K562 (cell line): ENCODE measurements around the gene BRD7. TPM values are rescaled to one million over a fixed set of nuclear protein-coding genes. Genes with fewer than 3 reads are reported as not detected.

Experiments used
- ATAC-seq: fragments of 200-7000 bp; cut with Tn5 transposase; 3 replicates; pipeline ENCODE4 v1.9.1; 2020; ENCODE audit warnings: moderate library complexity
- BruUV-seq: library from RNA; stranded (reverse); fragments of 400-500 nt; replicated peaks from 2 replicates; lab custom pipeline; 2021; lab: Mats Ljungman, UMichigan
- CTCF ChIA-PET: fragments of 300-600 bp; formaldehyde crosslinking; extraction: SDS; loops from one replicate; lab custom pipeline; 2021; ENCODE audit warnings: low intra/inter-chr PET ratio; lab: Yijun Ruan, JAX
- POLR2A ChIA-PET: fragments of 300-600, 350-650 bp; sonication (Branson Sonifier 250); formaldehyde crosslinking; extraction: SDS; loops from one replicate; lab custom pipeline; 2021; ENCODE audit warnings: antibody characterized with exemption, inconsistent platforms; lab: Yijun Ruan, JAX
- DNase-seq, 4 experiments: peaks; one replicate each; pipeline versions ENCODE4 v3.0.0 to v3.0.0-alpha.2; 2011 to 2018; ENCODE audit warnings: low spot score in 3 of 4, mixed read lengths in 3 of 4; ENCODE audit errors: extremely low read depth in 1 of 4
- FAIRE-seq: peaks from 2 replicates; lab custom pipeline; 2011; peaks lifted over from hg19 to GRCh38; lab: Jason Lieb, UNC
- H2AFZ ChIP-seq: 2 replicates; pipeline ENCODE4 v1.6.0; 2011; ENCODE audit warnings: low read depth, low read length, control low read depth, inconsistent platforms
- H3K27ac ChIP-seq: fragments of 200-600 bp; 3 replicates; pipeline ENCODE4 v1.8.0; 2011; ENCODE audit warnings: low read depth, mild to moderate bottlenecking, control low read depth, inconsistent platforms, low read length, moderate library complexity, mixed read lengths; ENCODE audit errors: extremely low read depth
- H3K27me3 ChIP-seq, 2 experiments: fragments of 300-600 bp in 1 of 2; 2 replicates in 1 of 2; 3 replicates in 1 of 2; pipeline versions ENCODE4 v1.6.0 to v1.8.0; 2011; ENCODE audit warnings: inconsistent platforms in 2 of 2, low read length in 2 of 2, mild to moderate bottlenecking in 1 of 2, mixed read lengths in 1 of 2, moderate library complexity in 1 of 2; ENCODE audit not compliant: control insufficient read depth in 2 of 2, insufficient read depth in 2 of 2
- H3K36me3 ChIP-seq: fragments of 300-600 bp; 3 replicates; pipeline ENCODE4 v1.8.0; 2011; ENCODE audit warnings: mild to moderate bottlenecking, low read length, inconsistent platforms; ENCODE audit not compliant: control insufficient read depth, insufficient read depth
- H3K4me1 ChIP-seq, 2 experiments: fragments of 200-600 bp in 1 of 2; replicated peaks in 1 of 2; 2 replicates in 1 of 2; 3 replicates in 1 of 2; pipeline versions ENCODE4 v1.5.1 to v1.8.0; 2011; ENCODE audit warnings: inconsistent platforms in 2 of 2, low read length in 2 of 2, mild to moderate bottlenecking in 1 of 2, mixed read lengths in 1 of 2, moderate library complexity in 1 of 2; ENCODE audit not compliant: control insufficient read depth in 2 of 2, insufficient read depth in 2 of 2
- H3K4me2 ChIP-seq: 2 replicates; pipeline ENCODE4 v1.6.1; 2011; ENCODE audit warnings: low read length, control low read depth, inconsistent platforms, mixed read lengths; ENCODE audit not compliant: insufficient read depth
- H3K4me3 ChIP-seq: fragments of 200-600 bp; sonication (generic), shearing (Covaris generic); 2 replicates; pipeline ENCODE4 v1.5.1; 2016; ENCODE audit warnings: control low read depth, inconsistent platforms
- H3K79me2 ChIP-seq: fragments of 200-600 bp; 3 replicates; pipeline ENCODE4 v1.8.0; 2011; ENCODE audit warnings: low read length, inconsistent platforms; ENCODE audit not compliant: control insufficient read depth, insufficient read depth
- H3K9ac ChIP-seq, 2 experiments: 2 replicates each; pipeline versions ENCODE4 v1.6.0 to v1.6.1; 2011; ENCODE audit warnings: low read depth in 2 of 2, low read length in 2 of 2, control low read depth in 1 of 2, inconsistent platforms in 1 of 2, mild to moderate bottlenecking in 1 of 2, mixed read lengths in 1 of 2; ENCODE audit not compliant: insufficient read depth in 1 of 2
- H3K9me1 ChIP-seq: one replicate; pipeline ENCODE4 v1.6.0; 2011; ENCODE audit warnings: inconsistent platforms, mild to moderate bottlenecking, low read length, moderate library complexity; ENCODE audit not compliant: control insufficient read depth, insufficient read depth
- H3K9me3 ChIP-seq: replicated peaks from 2 replicates; pipeline ENCODE4 v1.5.1; 2011; ENCODE audit warnings: low read depth, low read length, inconsistent platforms; ENCODE audit not compliant: control insufficient read depth, insufficient read depth
- H4K20me1 ChIP-seq: replicated peaks from 2 replicates; pipeline ENCODE4 v1.6.1; 2011; ENCODE audit warnings: low read length, inconsistent platforms, mixed read lengths; ENCODE audit not compliant: control insufficient read depth, insufficient read depth
- GATAD2A ChIP-seq: fragments of 450-650 bp; IDR thresholded peaks from 2 replicates; pipeline ENCODE4 v1.6.1; 2017
- MEIS2 ChIP-seq: fragments of 450-650 bp; IDR thresholded peaks from 2 replicates; pipeline ENCODE4 v1.6.1; 2014; ENCODE audit warnings: mild to moderate bottlenecking; ENCODE audit not compliant: partially characterized antibody
- MTA3 ChIP-seq: fragments of 450-650 bp; formaldehyde crosslinking; IDR thresholded peaks from 2 replicates; pipeline ENCODE4 v1.6.1; 2017; ENCODE audit warnings: mild to moderate bottlenecking, borderline replicate concordance
- NR2C2 ChIP-seq, 2 experiments: fragments of 200-800 bp in 1 of 2; sonication (Bioruptor generic) in 1 of 2; sonication (generic) in 1 of 2; formaldehyde crosslinking in 1 of 2; IDR thresholded peaks; 2 replicates each; pipeline versions ENCODE4 v1.6.1 to v1.8.0; 2016 to 2022; ENCODE audit warnings: mild to moderate bottlenecking in 1 of 2, missing compliant biosample characterization in 1 of 2, missing genetic modification characterization in 1 of 2, missing genetic modification reagents in 1 of 2
- NUFIP1 ChIP-seq: fragments of 450-650 bp; IDR thresholded peaks from 2 replicates; pipeline ENCODE4 v1.6.1; 2018; ENCODE audit not compliant: partially characterized antibody
- SAFB2 ChIP-seq: fragments of 200-400 bp; formaldehyde crosslinking; IDR thresholded peaks from 2 replicates; pipeline ENCODE4 v1.6.1; 2018; ENCODE audit warnings: borderline replicate concordance, low read length, low read depth, moderate library complexity; ENCODE audit not compliant: severe bottlenecking
- SMARCC2 ChIP-seq: fragments of 450-650 bp; IDR thresholded peaks from 2 replicates; pipeline ENCODE4 v1.6.1; 2017; ENCODE audit warnings: antibody characterized with exemption, moderate library complexity, mild to moderate bottlenecking, low read depth
- THRB ChIP-seq: fragments of 450-650 bp; formaldehyde crosslinking; conservative IDR thresholded peaks from 2 replicates; pipeline ENCODE4 v1.4.0; 2022; ENCODE audit warnings: mild to moderate bottlenecking, missing genetic modification characterization
- ZBTB33 ChIP-seq: sonication (generic); formaldehyde crosslinking; IDR thresholded peaks from 2 replicates; pipeline ENCODE4 v1.8.1; 2023; ENCODE audit warnings: mild to moderate bottlenecking, missing genetic modification reagents
- ZNF551 ChIP-seq: fragments of 250-450 bp; sonication (Bioruptor Pico); IDR thresholded peaks from 2 replicates; pipeline ENCODE4 v1.5.0; 2021; ENCODE audit warnings: mild to moderate bottlenecking, moderate library complexity
- WGBS: fragments of 100-300 bp; shearing (Covaris generic); methylation state at CpG from one replicate; pipeline ENCODE4 v1.1.6; 2016; ENCODE audit warnings: low coverage, mixed read lengths; ENCODE audit not compliant: insufficient coverage; ENCODE audit errors: missing lambda C conversion rate; 5-methylcytosine and 5-hydroxymethylcytosine counted together
- in situ Hi-C: fragments of 300-500 bp; cut with MboI; formaldehyde crosslinking; loops from 4 replicates; pipeline ENCODE4 v1.15.0; 2018; ENCODE audit warnings: inconsistent platforms, mixed read lengths
- intact Hi-C: fragments of 100-400 bp; cut with micrococcal nuclease; formaldehyde crosslinking; loops from 2 replicates; pipeline ENCODE4 v1.14.2; 2022
- polyA plus RNA-seq, 8 experiments: library from polyadenylated mRNA; depleted of rRNA in 4 of 8; stranded (reverse) in 5 of 8; unstranded in 3 of 8; fragments of >200 nt; fragmentation: Nextera tagmentation in 2 of 8; fragmentation: Illumina TruSeq in 1 of 8; extraction: Ambion mirVana in 2 of 8; extraction: Trizol in 1 of 8; gene quantifications; 2 replicates each; pipeline versions ENCODE4 v1.2.1 to v1.2.3, GENCODE V29; 2011 to 2014; ENCODE audit warnings: inconsistent platforms in 1 of 8, missing spikeins in 1 of 8
- total RNA-seq, 7 experiments: library from RNA; depleted of rRNA in 6 of 7; stranded (reverse); fragments of >200 nt in 6 of 7; fragmentation: Illumina TruSeq in 2 of 7; extraction: Trizol in 2 of 7; gene quantifications; 2 replicates each; pipeline versions ENCODE4 v1.2.1 to v1.2.3, GENCODE V29; 2011 to 2021; ENCODE audit warnings: low replicate concordance in 1 of 7
- TF ChIP-seq, protein P1 (sequence below): fragments of 450-650 bp; IDR thresholded peaks from 2 replicates; pipeline ENCODE4 v1.6.1; 2016; ENCODE audit warnings: borderline replicate concordance
- TF ChIP-seq, protein P2 (sequence below), 3 experiments: IDR thresholded peaks in 2 of 3; conservative IDR thresholded peaks in 1 of 3; 2 replicates each; pipeline ENCODE4 v1.5.1; 2011 to 2012; ENCODE audit warnings: low read length in 3 of 3, mild to moderate bottlenecking in 3 of 3, control low read depth in 2 of 3, improper control_type of control experiment in 1 of 3, inconsistent platforms in 1 of 3, low read depth in 1 of 3, mixed read lengths in 1 of 3, moderate library complexity in 1 of 3; ENCODE audit not compliant: insufficient read depth in 2 of 3

BRD7 gene
- total and polyA plus RNA-seq, 9 of the 15 experiments (the other 6 are each of a cell fraction or from before 2014, with no cell fraction given): 20.6 to 101 (median 68.7) TPM

GRCh38 chr16:50354629-50355456, 13.9 kb downstream of the BRD7 start:
- FAIRE-seq (peak; percentile 37), DNase-seq (peak in 3 of 4 experiments; percentile 30 to 34 (median 34)), ATAC-seq (no peak)
- no peak overlapping the region for H3K4me3 ChIP-seq
- H3K4me2 ChIP-seq: no peak overlapping the region
- intact Hi-C loops (loop anchor here (1.0 to 5.0 kb wide), 3 partner anchors 28 to 328 kb away; partner anchors contain the start of gene CNEP1R1), in situ Hi-C loops (loop anchor here (10.0 kb wide), 1 partner anchor 140 kb away; no protein-coding TSS in a partner anchor)
- peaks cover 87% of the 10 kb centered on the region for H3K36me3 ChIP-seq
- 53% methylated on average over 11 of the region's 11 CpGs for WGBS
- H3K9ac ChIP-seq: no peak overlapping the region
- no peaks in the 10 kb centered on the region for H3K9me1 ChIP-seq
- ChIA-PET POLR2A (interaction anchor here (0.5 to 1.5 kb wide), 6 partner anchors 12 to 458 kb away, joined by 3 to 8 read pairs (median 4); no protein-coding TSS in a partner anchor), CTCF (interaction anchor here (1.0 to 1.7 kb wide), 4 partner anchors 27 to 329 kb away, joined by 3 to 9 read pairs (median 4); partner anchors contain the start of gene CNEP1R1)
- peaks cover 24% of the 10 kb centered on the region; the same call in 2 of the 3 replicates for H3K79me2 ChIP-seq
- no peaks in the 10 kb centered on the region for H4K20me1 ChIP-seq
- BruUV-seq: no TSS peak
- H2AFZ ChIP-seq: no peak overlapping the region
- no peaks in the 10 kb centered on the region for H3K4me1 ChIP-seq
- H3K27me3 ChIP-seq: no peaks in the 10 kb centered on the region
- no peak overlapping the region for H3K27ac ChIP-seq
- H3K9me3 ChIP-seq: no peaks in the 10 kb centered on the region
- TF ChIP-seq MTA3: no peak
- TF ChIP-seq, protein P1, sequence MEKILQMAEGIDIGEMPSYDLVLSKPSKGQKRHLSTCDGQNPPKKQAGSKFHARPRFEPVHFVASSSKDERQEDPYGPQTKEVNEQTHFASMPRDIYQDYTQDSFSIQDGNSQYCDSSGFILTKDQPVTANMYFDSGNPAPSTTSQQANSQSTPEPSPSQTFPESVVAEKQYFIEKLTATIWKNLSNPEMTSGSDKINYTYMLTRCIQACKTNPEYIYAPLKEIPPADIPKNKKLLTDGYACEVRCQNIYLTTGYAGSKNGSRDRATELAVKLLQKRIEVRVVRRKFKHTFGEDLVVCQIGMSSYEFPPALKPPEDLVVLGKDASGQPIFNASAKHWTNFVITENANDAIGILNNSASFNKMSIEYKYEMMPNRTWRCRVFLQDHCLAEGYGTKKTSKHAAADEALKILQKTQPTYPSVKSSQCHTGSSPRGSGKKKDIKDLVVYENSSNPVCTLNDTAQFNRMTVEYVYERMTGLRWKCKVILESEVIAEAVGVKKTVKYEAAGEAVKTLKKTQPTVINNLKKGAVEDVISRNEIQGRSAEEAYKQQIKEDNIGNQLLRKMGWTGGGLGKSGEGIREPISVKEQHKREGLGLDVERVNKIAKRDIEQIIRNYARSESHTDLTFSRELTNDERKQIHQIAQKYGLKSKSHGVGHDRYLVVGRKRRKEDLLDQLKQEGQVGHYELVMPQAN: no peak
- TF ChIP-seq GATAD2A: no peak
- no peak for TF ChIP-seq NUFIP1
- no peak for TF ChIP-seq ZBTB33 (CRISPR knock-in tag)
- no peak for TF ChIP-seq SAFB2
- TF ChIP-seq NR2C2 (CRISPR knock-in tag; IDR thresholded peaks at IDR 0.05): no peak
- no peak for TF ChIP-seq NR2C2 (tag; IDR thresholded peaks at IDR 0.05)
- no peak for TF ChIP-seq ZNF551 (CRISPR knock-in tag)
- no peak for TF ChIP-seq SMARCC2
- TF ChIP-seq THRB: no peak
- TF ChIP-seq, protein P2, sequence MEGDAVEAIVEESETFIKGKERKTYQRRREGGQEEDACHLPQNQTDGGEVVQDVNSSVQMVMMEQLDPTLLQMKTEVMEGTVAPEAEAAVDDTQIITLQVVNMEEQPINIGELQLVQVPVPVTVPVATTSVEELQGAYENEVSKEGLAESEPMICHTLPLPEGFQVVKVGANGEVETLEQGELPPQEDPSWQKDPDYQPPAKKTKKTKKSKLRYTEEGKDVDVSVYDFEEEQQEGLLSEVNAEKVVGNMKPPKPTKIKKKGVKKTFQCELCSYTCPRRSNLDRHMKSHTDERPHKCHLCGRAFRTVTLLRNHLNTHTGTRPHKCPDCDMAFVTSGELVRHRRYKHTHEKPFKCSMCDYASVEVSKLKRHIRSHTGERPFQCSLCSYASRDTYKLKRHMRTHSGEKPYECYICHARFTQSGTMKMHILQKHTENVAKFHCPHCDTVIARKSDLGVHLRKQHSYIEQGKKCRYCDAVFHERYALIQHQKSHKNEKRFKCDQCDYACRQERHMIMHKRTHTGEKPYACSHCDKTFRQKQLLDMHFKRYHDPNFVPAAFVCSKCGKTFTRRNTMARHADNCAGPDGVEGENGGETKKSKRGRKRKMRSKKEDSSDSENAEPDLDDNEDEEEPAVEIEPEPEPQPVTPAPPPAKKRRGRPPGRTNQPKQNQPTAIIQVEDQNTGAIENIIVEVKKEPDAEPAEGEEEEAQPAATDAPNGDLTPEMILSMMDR (IDR thresholded peaks at IDR 0.05 in 2 of 3, conservative IDR thresholded peaks at IDR 0.05 in 1 of 3; ENCODE audit: insufficient read depth in 2 of 3, low read depth in 1 of 3, low read length in 3 of 3): peak in 2 of 3 experiments; percentile 32 to 67; a peak in 3 of 6 replicates
- peak; percentile 44 for TF ChIP-seq MEIS2
